HFFc6 (cell line): ENCODE results near the gene EIF4G3. TPM values are rescaled to one million over a fixed set of nuclear protein-coding genes. Genes with fewer than 3 reads are reported as not detected.
"Not testable (repeated sequence)": the region's sequence is repeated elsewhere in the genome, so short reads cannot be mapped to it uniquely, and the experiment has no call there.

Experiments used
- DNase-seq: peaks from one replicate; pipeline ENCODE4 v3.0.0-alpha.2; 2018
- H3K27ac Mint-ChIP-seq: 2 replicates; pipeline ENCODE4 v1.8.0; 2020; ENCODE audit warnings: mild to moderate bottlenecking, mixed read lengths
- H3K27me3 Mint-ChIP-seq: 2 replicates; pipeline ENCODE4 v1.8.0; 2021; ENCODE audit warnings: mild to moderate bottlenecking, moderate library complexity, mixed read lengths; ENCODE audit not compliant: insufficient read depth
- H3K36me3 Mint-ChIP-seq: 2 replicates; pipeline ENCODE4 v1.8.0; 2021; ENCODE audit warnings: low read depth, mixed read lengths
- H3K4me1 Mint-ChIP-seq: 2 replicates; pipeline ENCODE4 v1.8.0; 2020; ENCODE audit warnings: low read depth, mixed read lengths
- H3K4me3 Mint-ChIP-seq: 2 replicates; pipeline ENCODE4 v1.8.0; 2020; ENCODE audit warnings: mild to moderate bottlenecking, moderate library complexity, mixed read lengths
- H3K9me3 Mint-ChIP-seq: 2 replicates; pipeline ENCODE4 v1.8.0; 2020; ENCODE audit warnings: mild to moderate bottlenecking, mixed read lengths
- CTCF ChIP-seq: fragments of 200-600 bp; sonication (generic); IDR thresholded peaks from 2 replicates; pipeline ENCODE4 v1.5.0; 2021; ENCODE audit warnings: antibody characterized with exemption, mild to moderate bottlenecking
- total RNA-seq, 6 experiments: library from RNA; stranded (reverse); fragmentation: NEBNext Ultra II Directional; extraction: Animal tissue kit (Norgen Biotek cat#: 25700); gene quantifications; 2 replicates in 1 of 6; 3 replicates in 5 of 6; pipeline ENCODE4 v1.2.3, GENCODE V29; 2021

The EIF4G3 gene
- total RNA-seq, 6 experiments from 2014 or later = 79.5 to 88.6 (median 82.0) TPM

GRCh38 chr1:21205416-21205815, 28.7 kb upstream of the EIF4G3 start:
- H3K9me3 Mint-ChIP-seq = no peaks in the 10 kb centered on the region
- H3K4me1 Mint-ChIP-seq = peaks cover 19% of the 10 kb centered on the region
- no peak overlapping the region for H3K4me3 Mint-ChIP-seq
- DNase-seq = no peak
- H3K36me3 Mint-ChIP-seq = no peaks in the 10 kb centered on the region
- no peaks in the 10 kb centered on the region for H3K27me3 Mint-ChIP-seq
- TF ChIP-seq CTCF = no peak
- no peak overlapping the region for H3K27ac Mint-ChIP-seq

- H3K27me3 Mint-ChIP-seq = 0 out of 2 replicates have a peak, but pooled peaks cover 2% of the 10 kb centered on the region
- H3K9me3 Mint-ChIP-seq = no peaks in the 10 kb centered on the region
- peak overlapping the region; percentile 79; the same call in 1 of the 2 replicates for H3K27ac Mint-ChIP-seq
- no peak for DNase-seq
- H3K36me3 Mint-ChIP-seq = no peaks in the 10 kb centered on the region
- peaks cover 26% of the 10 kb centered on the region for H3K4me1 Mint-ChIP-seq
- no peak for TF ChIP-seq CTCF
- H3K4me3 Mint-ChIP-seq = no peak overlapping the region
Observed at GRCh38 chr1:21201650-21202049, 25.0 kb upstream of the EIF4G3 start.

GRCh38 chr1:21201238-21201637, 24.5 kb upstream of the EIF4G3 start:
- H3K4me1 Mint-ChIP-seq = peaks cover 23% of the 10 kb centered on the region
- not testable (repeated sequence) for H3K36me3 Mint-ChIP-seq, H3K4me3 Mint-ChIP-seq, H3K9me3 Mint-ChIP-seq, H3K27me3 Mint-ChIP-seq
- DNase-seq = peak; percentile 40
- peak overlapping the region; percentile 79 for H3K27ac Mint-ChIP-seq

GRCh38 chr1:21200767-21201166, 24.1 kb upstream of the EIF4G3 start:
- no peak for TF ChIP-seq CTCF
- peak overlapping the region; percentile 45; the same call in 1 of the 2 replicates for H3K4me3 Mint-ChIP-seq
- H3K36me3 Mint-ChIP-seq = no peaks in the 10 kb centered on the region
- H3K27me3 Mint-ChIP-seq = 0 out of 2 replicates have a peak, but pooled peaks cover 2% of the 10 kb centered on the region
- peak; percentile 62 for DNase-seq
- peaks cover 21% of the 10 kb centered on the region for H3K4me1 Mint-ChIP-seq
- no peaks in the 10 kb centered on the region for H3K9me3 Mint-ChIP-seq
- peak overlapping the region; percentile 79 for H3K27ac Mint-ChIP-seq

- no peak for TF ChIP-seq CTCF
- H3K27me3 Mint-ChIP-seq = peaks cover 2% of the 10 kb centered on the region; the same call in 1 of the 2 replicates
- peaks cover 30% of the 10 kb centered on the region for H3K4me1 Mint-ChIP-seq
- DNase-seq = no peak
- H3K4me3 Mint-ChIP-seq = no peak overlapping the region
- H3K27ac Mint-ChIP-seq = no peak overlapping the region; the same call in 1 of the 2 replicates
- no peaks in the 10 kb centered on the region for H3K36me3 Mint-ChIP-seq
- no peaks in the 10 kb centered on the region for H3K9me3 Mint-ChIP-seq
Observed at GRCh38 chr1:21198929-21199328, 22.2 kb upstream of the EIF4G3 start.

GRCh38 chr1:21192871-21193270, 16.2 kb upstream of the EIF4G3 start:
- TF ChIP-seq CTCF = no peak
- no peak for DNase-seq
- H3K27me3 Mint-ChIP-seq = peaks cover 2% of the 10 kb centered on the region
- no peak overlapping the region for H3K4me3 Mint-ChIP-seq
- peaks cover 26% of the 10 kb centered on the region for H3K4me1 Mint-ChIP-seq
- no peaks in the 10 kb centered on the region for H3K9me3 Mint-ChIP-seq
- no peaks in the 10 kb centered on the region for H3K36me3 Mint-ChIP-seq
- H3K27ac Mint-ChIP-seq = no peak overlapping the region
